Nephron progenitor cell (in vitro differentiated cells): ENCODE results near the gene GRHL1.

ENCODE experiments used
- DNase-seq: peaks from one replicate; pipeline ENCODE4 v3.0.0; 2021
- H3K27ac Mint-ChIP-seq: 2 replicates; pipeline ENCODE4 v1.8.0; 2021; ENCODE audit warnings: mild to moderate bottlenecking, moderate library complexity, mixed read lengths
- H3K27me3 Mint-ChIP-seq: 2 replicates; pipeline ENCODE4 v1.8.0; 2021; ENCODE audit warnings: mild to moderate bottlenecking, low read depth, mixed read lengths; ENCODE audit not compliant: poor library complexity
- H3K36me3 Mint-ChIP-seq: 2 replicates; pipeline ENCODE4 v1.8.0; 2021; ENCODE audit warnings: low read depth, mixed read lengths
- H3K4me1 Mint-ChIP-seq: 2 replicates; pipeline ENCODE4 v1.8.0; 2021; ENCODE audit warnings: mixed read lengths
- H3K4me3 Mint-ChIP-seq: 2 replicates; pipeline ENCODE4 v1.8.0; 2021; ENCODE audit warnings: mild to moderate bottlenecking, moderate library complexity, mixed read lengths
- H3K9me3 Mint-ChIP-seq: 2 replicates; pipeline ENCODE4 v1.8.0; 2021; ENCODE audit warnings: mild to moderate bottlenecking, moderate library complexity, mixed read lengths
- TF ChIP-seq, protein P1 (sequence below): fragments of 200-600 bp; sonication (generic); IDR thresholded peaks from 2 replicates; pipeline ENCODE4 v1.5.0; 2021; ENCODE audit warnings: antibody characterized with exemption

GRHL1 gene

DNA sequence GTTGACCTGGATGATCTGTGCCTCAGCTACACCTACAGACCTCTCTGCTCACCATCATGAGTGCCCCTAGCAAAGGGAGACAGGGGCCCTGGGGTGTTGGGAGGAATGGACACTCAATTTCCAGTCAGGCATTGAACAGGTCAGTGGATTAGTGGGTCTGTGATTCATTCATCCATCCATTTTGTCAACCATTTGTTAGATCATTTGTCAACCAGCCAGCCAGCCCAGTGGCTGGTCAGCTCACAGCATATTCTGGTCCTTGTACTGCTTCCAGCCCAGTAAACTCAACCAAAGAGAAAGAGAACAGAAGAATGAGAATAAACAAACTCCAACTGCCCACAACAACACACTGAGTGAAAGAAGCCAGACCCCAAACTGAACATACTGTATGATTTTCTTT lies 87.2 kb downstream of the GRHL1 start:
- no peak for DNase-seq
- Mint-ChIP-seq H3K4me3 (no peak overlapping the region), H3K27ac (no peak overlapping the region), H3K4me1 (peaks cover 41% of the 10 kb centered on the region), H3K27me3 (peaks cover 28% of the 10 kb centered on the region), H3K36me3 (peaks cover 5% of the 10 kb centered on the region), H3K9me3 (no peaks in the 10 kb centered on the region)
- TF ChIP-seq, protein P1, sequence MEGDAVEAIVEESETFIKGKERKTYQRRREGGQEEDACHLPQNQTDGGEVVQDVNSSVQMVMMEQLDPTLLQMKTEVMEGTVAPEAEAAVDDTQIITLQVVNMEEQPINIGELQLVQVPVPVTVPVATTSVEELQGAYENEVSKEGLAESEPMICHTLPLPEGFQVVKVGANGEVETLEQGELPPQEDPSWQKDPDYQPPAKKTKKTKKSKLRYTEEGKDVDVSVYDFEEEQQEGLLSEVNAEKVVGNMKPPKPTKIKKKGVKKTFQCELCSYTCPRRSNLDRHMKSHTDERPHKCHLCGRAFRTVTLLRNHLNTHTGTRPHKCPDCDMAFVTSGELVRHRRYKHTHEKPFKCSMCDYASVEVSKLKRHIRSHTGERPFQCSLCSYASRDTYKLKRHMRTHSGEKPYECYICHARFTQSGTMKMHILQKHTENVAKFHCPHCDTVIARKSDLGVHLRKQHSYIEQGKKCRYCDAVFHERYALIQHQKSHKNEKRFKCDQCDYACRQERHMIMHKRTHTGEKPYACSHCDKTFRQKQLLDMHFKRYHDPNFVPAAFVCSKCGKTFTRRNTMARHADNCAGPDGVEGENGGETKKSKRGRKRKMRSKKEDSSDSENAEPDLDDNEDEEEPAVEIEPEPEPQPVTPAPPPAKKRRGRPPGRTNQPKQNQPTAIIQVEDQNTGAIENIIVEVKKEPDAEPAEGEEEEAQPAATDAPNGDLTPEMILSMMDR, result no peak

DNA sequence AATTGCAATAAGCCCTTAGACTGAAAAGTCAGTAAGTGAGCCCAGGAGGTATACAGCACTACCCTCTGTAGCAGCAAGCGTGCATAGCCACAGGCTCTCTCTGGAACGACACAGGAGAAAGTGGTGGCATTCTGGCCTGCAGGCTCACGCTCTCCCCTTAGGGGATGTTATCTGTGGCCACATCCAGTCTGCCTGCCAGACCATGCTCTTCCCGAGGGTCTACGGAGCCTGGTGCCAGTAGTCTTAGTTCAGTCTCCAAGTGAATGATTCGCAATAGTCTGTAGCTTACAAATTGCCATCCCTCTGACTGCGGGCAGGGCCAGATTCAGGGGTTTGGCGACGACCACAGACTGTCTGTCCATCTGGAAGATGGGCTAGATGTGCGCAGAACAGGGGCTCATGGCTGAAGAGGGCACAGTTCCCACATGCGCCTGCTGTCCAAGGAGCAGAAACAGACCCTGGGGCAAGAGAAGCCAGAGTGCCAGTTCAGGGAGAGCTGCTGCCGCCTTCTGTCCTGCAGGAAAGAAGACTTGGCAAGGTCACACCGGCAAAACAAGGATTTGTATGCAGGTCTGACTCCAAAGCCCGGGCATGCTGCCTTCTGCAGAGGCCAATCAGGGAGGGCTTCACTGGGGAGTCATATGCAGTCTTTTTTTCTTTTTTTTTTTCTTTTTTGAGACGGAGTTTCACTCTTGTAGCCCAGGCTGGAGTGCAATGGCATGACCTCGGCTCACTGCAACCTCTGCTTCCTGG lies 88.3 kb downstream of the GRHL1 start:
- peaks cover 41% of the 10 kb centered on the region for H3K4me1 Mint-ChIP-seq
- no peak overlapping the region for H3K27ac Mint-ChIP-seq
- TF ChIP-seq, protein P1, result no peak
- H3K27me3 Mint-ChIP-seq, result peaks cover 28% of the 10 kb centered on the region
- H3K9me3 Mint-ChIP-seq, result no peaks in the 10 kb centered on the region
- H3K36me3 Mint-ChIP-seq, result peaks cover 5% of the 10 kb centered on the region
- no peak overlapping the region for H3K4me3 Mint-ChIP-seq
- DNase-seq, result no peak

DNA sequence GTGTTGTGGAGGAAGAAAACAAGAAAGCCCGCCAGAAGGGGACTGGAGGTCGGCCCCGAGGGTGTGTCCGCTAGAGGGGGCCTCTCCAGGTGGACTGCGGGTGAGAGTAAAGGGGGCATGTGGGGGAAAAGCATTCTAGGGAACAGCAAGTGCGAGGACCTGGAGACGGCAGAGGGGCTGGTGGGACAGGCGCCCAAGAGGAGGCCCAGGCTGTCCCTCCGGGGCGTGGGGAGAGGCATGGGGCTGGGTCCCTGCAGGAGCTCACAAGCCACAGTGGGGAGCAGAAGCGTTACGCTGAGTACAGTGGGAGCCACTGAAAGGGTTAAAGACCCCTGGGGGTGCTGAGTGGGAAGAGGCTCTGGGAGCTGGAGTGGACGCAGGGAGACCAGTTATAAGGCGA lies 90.2 kb downstream of the GRHL1 start:
- no peaks in the 10 kb centered on the region for H3K9me3 Mint-ChIP-seq
- peak overlapping the region; percentile 84 for H3K4me3 Mint-ChIP-seq
- peaks cover 17% of the 10 kb centered on the region for H3K36me3 Mint-ChIP-seq
- H3K27me3 Mint-ChIP-seq, result peaks cover 25% of the 10 kb centered on the region
- TF ChIP-seq, protein P1, result no peak
- H3K4me1 Mint-ChIP-seq, result peaks cover 54% of the 10 kb centered on the region
- no peak for DNase-seq
- peak overlapping the region; percentile 99 for H3K27ac Mint-ChIP-seq

DNA sequence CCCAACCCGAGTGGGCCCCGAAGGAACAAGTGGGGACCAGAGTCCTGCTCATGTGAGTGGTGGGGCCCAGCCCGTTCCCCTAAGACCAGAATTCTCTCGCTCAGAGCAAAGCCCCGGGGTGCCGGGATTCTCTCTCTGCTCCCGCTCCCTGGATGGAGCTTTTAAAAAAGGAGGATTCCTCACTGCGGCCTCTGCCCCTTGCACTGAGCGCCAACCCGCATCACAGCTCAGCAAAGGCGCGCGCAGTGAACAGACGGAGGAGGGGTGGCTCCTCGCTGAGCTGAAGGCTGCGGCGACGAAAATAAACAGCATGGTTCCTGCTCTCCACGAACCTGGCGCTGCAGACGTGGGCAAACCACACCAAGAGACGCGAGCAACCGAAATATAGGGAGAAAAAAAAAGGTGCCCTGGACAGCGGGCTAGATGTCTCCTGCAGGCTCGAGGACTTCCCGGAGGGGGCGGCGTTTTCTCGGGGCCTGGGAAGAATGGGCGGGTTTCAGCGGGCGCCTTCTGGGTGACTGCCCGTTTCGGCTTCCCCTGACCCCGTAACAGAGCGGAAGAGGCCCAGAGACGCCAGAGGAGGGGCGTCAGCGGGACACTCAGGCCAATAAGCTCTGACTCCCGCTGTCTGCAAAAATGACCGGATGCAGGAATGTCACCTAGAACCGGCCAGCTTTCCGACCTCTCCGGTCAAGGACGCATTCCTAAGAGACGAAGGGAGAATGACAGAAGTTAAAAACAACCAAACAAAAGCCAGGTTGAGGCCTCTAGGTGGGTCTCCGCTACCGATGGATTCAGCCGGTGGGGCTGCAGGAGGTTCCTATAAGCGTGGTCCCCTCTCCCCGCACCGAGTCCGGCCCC lies 91.0 kb downstream of the GRHL1 start:
- Mint-ChIP-seq H3K4me3 (peak overlapping the region; percentile 84), H3K27me3 (peaks cover 25% of the 10 kb centered on the region), H3K27ac (peak overlapping the region; percentile 99), H3K9me3 (no peaks in the 10 kb centered on the region), H3K36me3 (peaks cover 23% of the 10 kb centered on the region), H3K4me1 (peaks cover 54% of the 10 kb centered on the region)
- DNase-seq, result peak; percentile 71
- TF ChIP-seq, protein P1, result no peak

DNA sequence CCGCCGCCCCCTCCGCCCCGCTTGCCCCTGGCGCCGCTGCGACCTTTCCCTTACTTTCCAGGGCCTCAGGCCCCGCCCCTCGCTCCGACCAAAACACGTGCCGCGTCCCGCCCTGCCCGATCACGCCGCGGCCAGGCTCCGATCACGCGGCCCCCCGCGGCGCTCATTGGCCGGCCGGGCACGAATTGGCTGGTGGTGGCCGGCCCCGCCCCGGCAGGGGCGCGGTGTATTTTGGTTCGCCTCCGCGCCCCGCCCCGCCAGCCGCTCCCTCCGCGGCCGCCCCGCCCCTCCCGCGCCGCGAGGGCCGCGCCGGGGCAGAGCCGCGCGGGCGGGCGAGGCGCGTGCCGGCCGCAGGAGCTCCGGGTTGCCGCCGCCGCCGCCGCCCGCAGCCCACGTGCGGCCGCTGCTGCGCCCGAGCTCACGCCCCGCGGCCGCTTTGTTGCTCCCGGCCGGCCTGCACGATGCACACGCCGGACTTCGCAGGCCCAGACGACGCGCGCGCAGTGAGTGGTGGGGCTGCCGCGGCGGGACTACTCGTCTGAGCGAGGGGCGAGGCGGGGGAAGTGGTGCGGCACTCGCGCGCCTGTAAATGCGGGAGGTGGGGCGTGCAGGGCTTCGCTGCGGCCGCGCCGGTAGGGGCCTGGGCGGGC lies 91.9 kb downstream of the GRHL1 start, which contains the start of gene KLF11:
Gene KLF11 (plus strand): TSS at position 295 of the 650 bp plus-strand sequence. CDS start 167 bp downstream, at position 462.
- Mint-ChIP-seq H3K27me3 (peaks cover 25% of the 10 kb centered on the region), H3K4me1 (peaks cover 56% of the 10 kb centered on the region), H3K27ac (peak within 1 kb of the TSS; percentile 99), H3K36me3 (peaks cover 23% of the 10 kb centered on the region), H3K9me3 (no peaks in the 10 kb centered on the region), H3K4me3 (peak within 1 kb of the TSS; percentile 84)
- TF ChIP-seq, protein P1, result no peak
- DNase-seq, result peak; percentile 93
